ENCODE results near the gene BMI1. TPM values are rescaled to one million over a fixed set of nuclear protein-coding genes. Genes with fewer than 3 reads are reported as not detected.

BMI1 gene
- total RNA-seq: 10 to 100 TPM; 55.4 to 76.1 (median 62.6) TPM

DNA sequence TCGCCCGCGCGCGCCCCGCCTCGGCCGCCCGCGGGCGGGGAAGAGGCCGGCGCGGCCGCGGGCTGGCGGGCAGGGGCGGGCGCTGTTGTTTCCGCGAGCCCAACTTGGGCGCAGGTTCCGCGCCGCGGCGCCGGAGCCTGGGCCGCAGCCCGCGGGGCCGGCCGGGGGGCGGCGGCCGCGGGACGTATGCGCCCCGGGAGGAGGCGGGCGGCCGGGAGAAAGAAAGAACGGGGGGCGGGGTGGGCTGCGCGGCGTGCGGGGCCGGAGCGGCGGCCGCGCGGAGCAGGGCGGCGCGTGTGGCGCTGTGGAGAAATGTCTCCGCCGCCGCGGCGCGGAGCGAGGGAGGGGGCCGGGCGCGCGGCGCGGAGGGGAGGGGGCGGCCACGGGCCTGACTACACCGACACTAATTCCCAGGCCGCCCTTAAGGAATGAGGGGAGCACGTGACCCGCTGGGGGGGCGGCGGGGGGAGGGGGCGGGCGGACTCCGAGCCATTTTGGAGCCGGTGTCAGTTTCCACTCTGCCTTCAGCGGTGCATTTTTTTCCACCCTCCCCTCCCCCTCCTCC is at the start of gene BMI1:
BMI1 (plus strand) TSS at position 509 of the 565 bp plus-strand sequence. CDS start 5,351 bp downstream, outside the sequence.
- ATAC-seq (ENCODE audit: low FRiP score) (peak; percentile 72), DNase-seq (ENCODE audit: low spot score) (no peak)
- TF ChIP-seq, protein P1, sequence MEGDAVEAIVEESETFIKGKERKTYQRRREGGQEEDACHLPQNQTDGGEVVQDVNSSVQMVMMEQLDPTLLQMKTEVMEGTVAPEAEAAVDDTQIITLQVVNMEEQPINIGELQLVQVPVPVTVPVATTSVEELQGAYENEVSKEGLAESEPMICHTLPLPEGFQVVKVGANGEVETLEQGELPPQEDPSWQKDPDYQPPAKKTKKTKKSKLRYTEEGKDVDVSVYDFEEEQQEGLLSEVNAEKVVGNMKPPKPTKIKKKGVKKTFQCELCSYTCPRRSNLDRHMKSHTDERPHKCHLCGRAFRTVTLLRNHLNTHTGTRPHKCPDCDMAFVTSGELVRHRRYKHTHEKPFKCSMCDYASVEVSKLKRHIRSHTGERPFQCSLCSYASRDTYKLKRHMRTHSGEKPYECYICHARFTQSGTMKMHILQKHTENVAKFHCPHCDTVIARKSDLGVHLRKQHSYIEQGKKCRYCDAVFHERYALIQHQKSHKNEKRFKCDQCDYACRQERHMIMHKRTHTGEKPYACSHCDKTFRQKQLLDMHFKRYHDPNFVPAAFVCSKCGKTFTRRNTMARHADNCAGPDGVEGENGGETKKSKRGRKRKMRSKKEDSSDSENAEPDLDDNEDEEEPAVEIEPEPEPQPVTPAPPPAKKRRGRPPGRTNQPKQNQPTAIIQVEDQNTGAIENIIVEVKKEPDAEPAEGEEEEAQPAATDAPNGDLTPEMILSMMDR (IDR thresholded peaks at IDR 0.05): no peak

DNA sequence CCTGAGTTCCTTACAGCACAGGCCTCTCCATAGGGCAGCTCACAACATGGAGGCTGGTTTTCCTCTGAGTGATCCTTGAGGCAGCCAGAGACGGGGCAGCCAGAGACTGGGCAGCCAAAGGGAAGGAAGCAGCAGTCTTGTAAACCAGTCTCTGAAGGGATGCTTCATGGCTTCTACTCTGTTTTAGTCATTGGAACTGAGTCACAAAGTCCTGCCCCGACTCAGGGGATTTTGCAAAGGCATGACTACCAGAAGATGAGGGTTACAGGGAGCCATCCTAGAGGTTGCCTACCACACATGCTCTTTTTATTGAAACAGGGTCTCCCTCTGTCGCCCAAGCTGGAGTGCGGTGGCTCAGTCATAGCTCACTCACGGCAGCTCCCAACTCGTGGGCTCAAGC is 49.1 kb upstream of the BMI1 start:
- TF ChIP-seq, protein P1 (IDR thresholded peaks at IDR 0.05): no peak
- no peak for DNase-seq (ENCODE audit: low spot score)
- ATAC-seq (ENCODE audit: low FRiP score): no peak

DNA sequence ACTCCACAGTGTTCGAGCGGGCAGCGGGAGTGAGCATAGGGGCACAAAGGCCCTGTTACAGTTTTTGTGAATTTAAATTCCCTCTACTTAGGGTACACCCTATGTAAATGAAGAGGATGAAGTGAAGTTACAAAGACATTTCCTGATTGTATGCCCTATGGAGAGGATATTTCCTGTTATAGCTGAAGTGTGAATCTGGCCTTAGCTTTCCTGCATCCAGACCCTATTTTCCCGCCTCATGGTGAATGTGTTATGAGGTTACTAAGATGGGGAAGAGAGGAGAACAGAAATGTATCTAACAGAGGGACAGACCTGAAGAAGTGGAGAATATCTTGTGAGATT is 42.5 kb upstream of the BMI1 start:
- DNase-seq (ENCODE audit: low spot score) (no peak), ATAC-seq (ENCODE audit: low FRiP score) (no peak)
- TF ChIP-seq, protein P1 (IDR thresholded peaks at IDR 0.05): no peak

DNA sequence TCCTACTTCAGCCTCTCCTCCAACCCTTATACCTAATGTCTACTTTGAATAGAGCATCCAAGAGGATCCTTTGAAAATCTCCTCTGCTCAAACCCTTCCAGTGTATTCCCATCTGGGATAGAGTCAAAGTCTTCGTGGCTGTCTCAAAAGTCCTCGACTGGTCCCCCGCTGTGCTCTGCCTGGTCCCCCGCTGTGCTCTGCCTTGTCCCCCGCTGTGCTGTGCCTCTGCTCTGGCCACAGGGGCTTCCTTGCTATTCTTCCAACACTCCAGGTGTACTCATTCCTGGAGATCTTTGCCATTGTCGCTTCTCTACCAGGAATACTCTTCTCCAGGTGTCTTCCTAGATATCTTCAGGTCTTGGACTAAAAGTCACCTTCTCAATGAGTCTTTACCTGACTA is 40.8 kb upstream of the BMI1 start:
- DNase-seq (ENCODE audit: low spot score): no peak
- TF ChIP-seq, protein P1 (IDR thresholded peaks at IDR 0.05): no peak
- ATAC-seq (ENCODE audit: low FRiP score): no peak

DNA sequence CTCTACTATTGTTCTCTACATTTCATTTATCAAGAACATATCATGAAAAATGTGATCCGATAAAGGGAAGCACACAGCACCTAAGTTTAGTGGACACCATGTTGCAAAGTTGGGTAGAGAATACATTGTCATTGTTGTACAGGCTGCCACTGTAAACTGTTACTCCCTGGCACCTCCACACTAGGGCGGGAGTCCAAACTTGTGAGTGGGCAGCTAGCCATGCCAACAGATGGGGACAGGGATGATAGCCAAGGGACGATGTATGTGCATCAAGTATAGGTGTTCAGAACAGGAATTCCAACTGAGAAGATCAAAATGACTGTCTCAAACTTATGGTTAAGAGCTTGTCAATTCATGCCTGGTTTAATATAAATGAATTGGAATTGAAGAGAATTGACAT is 35.8 kb upstream of the BMI1 start:
- no peak for DNase-seq (ENCODE audit: low spot score)
- no peak for ATAC-seq (ENCODE audit: low FRiP score)
- TF ChIP-seq, protein P1 (IDR thresholded peaks at IDR 0.05): no peak

DNA sequence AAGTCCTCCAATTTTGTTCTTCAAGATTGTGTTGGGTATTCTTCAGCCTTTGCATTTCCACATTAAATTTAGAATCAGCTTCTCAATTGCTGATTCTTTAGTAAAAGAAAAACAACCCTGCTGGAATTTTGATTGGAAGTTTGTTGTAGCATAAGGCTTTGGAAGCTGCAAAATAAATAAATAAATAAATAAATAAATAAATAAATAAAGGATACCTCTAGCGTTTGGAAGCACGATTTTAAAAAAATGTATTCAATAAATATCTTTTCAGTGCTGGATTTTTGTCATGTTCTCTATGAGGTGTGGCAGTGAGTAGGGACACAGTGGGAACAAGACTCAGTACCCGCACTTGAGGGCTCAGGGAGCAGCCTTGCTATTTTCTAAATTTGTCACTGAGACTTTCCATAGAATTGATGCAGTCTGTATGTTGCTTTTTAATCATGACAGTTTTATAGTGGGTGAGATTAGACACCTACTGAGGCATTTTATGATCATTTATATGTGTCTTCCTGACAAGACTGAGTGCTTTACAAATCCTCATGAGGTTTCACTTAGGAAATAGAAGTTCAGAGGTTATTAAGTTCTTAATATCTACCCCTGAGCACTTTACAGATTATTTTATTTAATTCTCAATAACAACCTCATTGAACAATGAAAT is 27.0 kb upstream of the BMI1 start:
- DNase-seq (ENCODE audit: low spot score): no peak
- TF ChIP-seq, protein P1 (IDR thresholded peaks at IDR 0.05): no peak
- ATAC-seq (ENCODE audit: low FRiP score): no peak

DNA sequence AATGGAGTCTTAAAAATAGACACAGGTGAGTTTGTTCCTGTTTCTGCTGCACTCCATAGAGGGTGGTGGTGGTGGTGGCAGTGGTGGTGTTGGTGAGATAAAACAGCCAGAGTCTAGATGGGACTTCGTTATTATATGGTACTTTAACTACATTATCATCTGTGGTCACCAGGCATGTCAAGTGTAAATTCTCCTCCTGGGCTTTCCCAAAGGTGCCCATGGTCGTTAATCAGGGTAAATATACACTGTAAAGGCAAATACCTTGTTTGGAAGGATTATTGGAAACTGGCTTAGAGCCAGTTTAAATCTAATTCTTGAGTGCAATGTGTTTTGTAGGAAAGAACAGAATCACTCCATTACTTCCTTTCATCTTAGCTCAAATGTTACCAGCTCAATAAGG is 26.2 kb upstream of the BMI1 start:
- TF ChIP-seq, protein P1 (IDR thresholded peaks at IDR 0.05): no peak
- ATAC-seq (ENCODE audit: low FRiP score): no peak
- DNase-seq (ENCODE audit: low spot score): no peak
